Measurements from ENCODE around the gene RNF17.

GRCh38 chr13:24900507-24900906 lies 136.5 kb downstream of the RNF17 start:
- TF ChIP-seq, protein P1, sequence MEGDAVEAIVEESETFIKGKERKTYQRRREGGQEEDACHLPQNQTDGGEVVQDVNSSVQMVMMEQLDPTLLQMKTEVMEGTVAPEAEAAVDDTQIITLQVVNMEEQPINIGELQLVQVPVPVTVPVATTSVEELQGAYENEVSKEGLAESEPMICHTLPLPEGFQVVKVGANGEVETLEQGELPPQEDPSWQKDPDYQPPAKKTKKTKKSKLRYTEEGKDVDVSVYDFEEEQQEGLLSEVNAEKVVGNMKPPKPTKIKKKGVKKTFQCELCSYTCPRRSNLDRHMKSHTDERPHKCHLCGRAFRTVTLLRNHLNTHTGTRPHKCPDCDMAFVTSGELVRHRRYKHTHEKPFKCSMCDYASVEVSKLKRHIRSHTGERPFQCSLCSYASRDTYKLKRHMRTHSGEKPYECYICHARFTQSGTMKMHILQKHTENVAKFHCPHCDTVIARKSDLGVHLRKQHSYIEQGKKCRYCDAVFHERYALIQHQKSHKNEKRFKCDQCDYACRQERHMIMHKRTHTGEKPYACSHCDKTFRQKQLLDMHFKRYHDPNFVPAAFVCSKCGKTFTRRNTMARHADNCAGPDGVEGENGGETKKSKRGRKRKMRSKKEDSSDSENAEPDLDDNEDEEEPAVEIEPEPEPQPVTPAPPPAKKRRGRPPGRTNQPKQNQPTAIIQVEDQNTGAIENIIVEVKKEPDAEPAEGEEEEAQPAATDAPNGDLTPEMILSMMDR (conservative IDR thresholded peaks at IDR 0.05 in 1 of 2, IDR thresholded peaks at IDR 0.05 in 1 of 2; ENCODE audit: low read depth in 1 of 2, low read length in 2 of 2) = no peak
- no peak for TF ChIP-seq EZH2 (IDR thresholded peaks at IDR 0.05; ENCODE audit: low read length, missing control alignments)
